RWPE2 (cell line): ENCODE measurements around the gene EFCAB14.
A peak's percentile ranks its signal among the peaks of the same experiment; 100 is the strongest.

ENCODE experiments used
- ATAC-seq: fragments of 200-7000 bp; cut with Tn5 transposase; 3 replicates; pipeline ENCODE4 v1.9.1; 2021; ENCODE audit warnings: low read depth
- DNase-seq: peaks from one replicate; pipeline ENCODE4 v3.0.0-alpha.2; 2020; ENCODE audit warnings: low spot score
- H3K27ac ChIP-seq: fragments of 450-650 bp; 2 replicates; pipeline ENCODE4 v1.5.1; 2017; ENCODE audit warnings: mild to moderate bottlenecking; ENCODE audit not compliant: poor library complexity, severe bottlenecking
- H3K27me3 ChIP-seq: fragments of 250-450 bp; sonication (Bioruptor Pico); 2 replicates; pipeline ENCODE4 v1.5.1; 2021; ENCODE audit warnings: mild to moderate bottlenecking, moderate library complexity; ENCODE audit not compliant: insufficient read depth, poor library complexity, severe bottlenecking
- H3K36me3 ChIP-seq: fragments of 250-450 bp; sonication (Bioruptor Pico); 2 replicates; pipeline ENCODE4 v1.5.1; 2020; ENCODE audit warnings: low read depth, mild to moderate bottlenecking, moderate library complexity
- H3K4me1 ChIP-seq: fragments of 250-450 bp; sonication (Bioruptor Pico); 2 replicates; pipeline ENCODE4 v1.5.1; 2021; ENCODE audit warnings: mild to moderate bottlenecking, moderate library complexity; ENCODE audit not compliant: insufficient read depth, poor library complexity, severe bottlenecking
- H3K4me3 ChIP-seq: fragments of 250-450 bp; sonication (Bioruptor Pico); 2 replicates; pipeline ENCODE4 v1.5.1; 2021; ENCODE audit warnings: mild to moderate bottlenecking, moderate library complexity; ENCODE audit not compliant: severe bottlenecking
- H3K9me3 ChIP-seq: fragments of 250-450 bp; sonication (Bioruptor Pico); 2 replicates; pipeline ENCODE4 v1.5.1; 2021; ENCODE audit warnings: mild to moderate bottlenecking, moderate library complexity; ENCODE audit not compliant: severe bottlenecking
- TF ChIP-seq, protein P1 (sequence below): fragments of 450-650 bp; IDR thresholded peaks from one replicate; pipeline ENCODE4 v1.5.1; 2017; ENCODE audit warnings: mild to moderate bottlenecking, moderate library complexity; ENCODE audit not compliant: poor library complexity, severe bottlenecking

EFCAB14 gene, protein sequence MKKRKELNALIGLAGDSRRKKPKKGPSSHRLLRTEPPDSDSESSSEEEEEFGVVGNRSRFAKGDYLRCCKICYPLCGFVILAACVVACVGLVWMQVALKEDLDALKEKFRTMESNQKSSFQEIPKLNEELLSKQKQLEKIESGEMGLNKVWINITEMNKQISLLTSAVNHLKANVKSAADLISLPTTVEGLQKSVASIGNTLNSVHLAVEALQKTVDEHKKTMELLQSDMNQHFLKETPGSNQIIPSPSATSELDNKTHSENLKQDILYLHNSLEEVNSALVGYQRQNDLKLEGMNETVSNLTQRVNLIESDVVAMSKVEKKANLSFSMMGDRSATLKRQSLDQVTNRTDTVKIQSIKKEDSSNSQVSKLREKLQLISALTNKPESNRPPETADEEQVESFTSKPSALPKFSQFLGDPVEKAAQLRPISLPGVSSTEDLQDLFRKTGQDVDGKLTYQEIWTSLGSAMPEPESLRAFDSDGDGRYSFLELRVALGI

DNA sequence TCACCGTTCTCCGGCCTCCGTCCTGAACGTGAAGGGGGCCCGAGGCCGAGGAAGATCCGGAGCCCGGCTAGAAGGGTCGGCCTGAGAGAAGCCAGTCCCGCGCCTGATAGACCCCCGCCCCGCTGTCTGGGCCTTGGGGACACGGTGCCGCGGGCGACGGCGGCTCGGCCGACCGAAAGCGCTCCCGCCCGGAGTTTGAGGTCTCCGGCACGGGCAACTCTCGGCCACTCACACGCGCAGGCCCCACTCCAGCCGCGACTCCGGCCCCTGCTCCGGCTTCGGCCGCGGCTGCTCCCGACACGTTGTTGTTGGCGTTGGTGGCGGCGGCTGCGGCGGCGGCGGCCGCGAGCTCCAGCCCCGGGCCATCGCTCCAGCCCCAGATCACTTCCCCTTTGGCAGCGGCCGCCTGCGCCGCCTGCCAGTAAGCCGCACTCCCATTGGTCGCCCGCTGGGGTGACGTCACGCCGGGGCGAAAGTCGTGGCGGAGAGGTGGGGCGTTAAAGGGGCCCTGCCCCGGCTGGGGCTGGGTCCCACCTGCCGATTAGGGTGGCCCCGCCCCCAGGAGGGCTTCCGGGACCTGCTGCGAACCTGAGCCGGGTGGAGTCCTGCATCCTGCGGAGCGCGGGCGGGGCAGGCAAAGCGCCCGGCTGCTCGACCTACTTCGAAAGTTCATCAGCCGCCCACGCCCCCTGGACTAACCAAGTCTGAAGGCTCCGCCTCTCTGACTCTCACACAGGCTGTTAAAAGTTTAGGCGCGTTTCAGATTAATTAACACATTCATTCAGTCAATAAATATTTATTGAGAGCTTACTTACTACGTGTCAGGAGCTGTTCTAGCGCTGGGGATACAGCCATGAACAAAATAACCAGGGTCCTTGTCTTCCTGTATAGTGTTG is at the start of gene EFCAB14:
TSS of gene EFCAB14 (minus strand) at position 388 of the 896 bp plus-strand sequence. CDS start 1,027 bp downstream, outside the sequence.
- H3K4me1 ChIP-seq, result peaks cover 18% of the 10 kb centered on the region
- peak within 1 kb of the TSS; percentile 92 for H3K4me3 ChIP-seq
- ATAC-seq, result peak; percentile 98
- DNase-seq, result peak; percentile 96
- H3K36me3 ChIP-seq, result peaks cover 32% of the 10 kb centered on the region
- no peaks in the 10 kb centered on the region for H3K9me3 ChIP-seq
- peak within 1 kb of the TSS; percentile 36 for H3K27ac ChIP-seq
- no peaks in the 10 kb centered on the region for H3K27me3 ChIP-seq
- TF ChIP-seq, protein P1, sequence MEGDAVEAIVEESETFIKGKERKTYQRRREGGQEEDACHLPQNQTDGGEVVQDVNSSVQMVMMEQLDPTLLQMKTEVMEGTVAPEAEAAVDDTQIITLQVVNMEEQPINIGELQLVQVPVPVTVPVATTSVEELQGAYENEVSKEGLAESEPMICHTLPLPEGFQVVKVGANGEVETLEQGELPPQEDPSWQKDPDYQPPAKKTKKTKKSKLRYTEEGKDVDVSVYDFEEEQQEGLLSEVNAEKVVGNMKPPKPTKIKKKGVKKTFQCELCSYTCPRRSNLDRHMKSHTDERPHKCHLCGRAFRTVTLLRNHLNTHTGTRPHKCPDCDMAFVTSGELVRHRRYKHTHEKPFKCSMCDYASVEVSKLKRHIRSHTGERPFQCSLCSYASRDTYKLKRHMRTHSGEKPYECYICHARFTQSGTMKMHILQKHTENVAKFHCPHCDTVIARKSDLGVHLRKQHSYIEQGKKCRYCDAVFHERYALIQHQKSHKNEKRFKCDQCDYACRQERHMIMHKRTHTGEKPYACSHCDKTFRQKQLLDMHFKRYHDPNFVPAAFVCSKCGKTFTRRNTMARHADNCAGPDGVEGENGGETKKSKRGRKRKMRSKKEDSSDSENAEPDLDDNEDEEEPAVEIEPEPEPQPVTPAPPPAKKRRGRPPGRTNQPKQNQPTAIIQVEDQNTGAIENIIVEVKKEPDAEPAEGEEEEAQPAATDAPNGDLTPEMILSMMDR, result no peak

DNA sequence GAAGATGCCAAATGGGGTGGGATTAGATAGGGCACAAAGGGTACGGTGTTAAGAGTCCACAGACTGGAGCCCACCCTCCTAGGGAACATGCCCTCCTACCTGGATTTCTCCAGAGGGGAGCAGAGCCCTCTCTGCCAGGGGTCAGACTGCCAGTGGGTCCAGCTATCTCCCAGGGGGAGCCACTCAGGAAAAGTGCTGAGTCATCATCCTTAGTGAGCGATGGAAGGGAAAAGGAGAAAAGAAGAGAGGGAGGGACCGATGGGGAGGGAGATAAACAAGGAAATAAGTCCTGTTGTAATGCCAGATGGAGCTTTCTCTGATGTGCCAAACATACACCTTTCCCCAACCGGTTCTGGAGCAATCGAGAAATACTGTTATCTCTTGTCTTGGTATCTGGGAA is 49.5 kb upstream of the EFCAB14 start:
- no peak overlapping the region for H3K27ac ChIP-seq
- no peaks in the 10 kb centered on the region for H3K36me3 ChIP-seq
- H3K9me3 ChIP-seq, result peaks cover 1% of the 10 kb centered on the region
- DNase-seq (no peak), ATAC-seq (no peak)
- TF ChIP-seq, protein P1, result no peak
- no peaks in the 10 kb centered on the region for H3K4me1 ChIP-seq
- H3K4me3 ChIP-seq, result no peak overlapping the region
- H3K27me3 ChIP-seq, result no peaks in the 10 kb centered on the region

DNA sequence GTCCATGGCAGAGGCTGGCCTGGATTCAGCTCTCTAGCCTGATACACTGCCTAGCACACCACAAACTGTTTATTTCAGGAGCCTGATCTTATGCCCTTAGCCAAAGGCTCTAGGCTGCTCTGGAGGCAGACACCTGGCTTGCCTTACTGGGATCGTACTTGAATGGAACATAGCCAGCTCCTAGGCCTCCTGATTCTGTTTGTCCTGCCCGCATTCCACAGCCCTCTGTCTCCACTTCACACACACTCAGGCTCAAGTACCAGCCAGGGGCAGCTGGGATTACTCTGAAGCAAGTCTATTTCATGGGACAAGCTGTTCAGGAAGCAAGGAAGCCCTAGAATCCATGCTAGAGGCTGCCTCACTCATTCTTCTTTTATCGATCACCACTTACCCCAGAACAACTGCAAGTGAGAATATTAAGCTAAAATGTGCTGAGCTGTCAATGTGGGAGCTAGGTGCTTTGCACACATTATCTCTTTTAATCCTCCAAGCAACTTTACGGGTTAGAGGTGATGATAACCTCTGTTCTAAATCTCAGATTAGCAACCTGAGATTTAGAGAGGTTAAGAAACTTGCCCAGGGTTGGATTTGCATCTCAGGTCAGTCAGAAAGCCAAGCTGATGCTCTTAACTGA is 48.9 kb upstream of the EFCAB14 start:
- H3K9me3 ChIP-seq, result peaks cover 1% of the 10 kb centered on the region
- no peaks in the 10 kb centered on the region for H3K4me1 ChIP-seq
- no peak overlapping the region for H3K27ac ChIP-seq
- DNase-seq, result no peak
- H3K27me3 ChIP-seq, result no peaks in the 10 kb centered on the region
- ATAC-seq, result no peak
- H3K36me3 ChIP-seq, result no peaks in the 10 kb centered on the region
- TF ChIP-seq, protein P1, result no peak
- H3K4me3 ChIP-seq, result no peak overlapping the region

DNA sequence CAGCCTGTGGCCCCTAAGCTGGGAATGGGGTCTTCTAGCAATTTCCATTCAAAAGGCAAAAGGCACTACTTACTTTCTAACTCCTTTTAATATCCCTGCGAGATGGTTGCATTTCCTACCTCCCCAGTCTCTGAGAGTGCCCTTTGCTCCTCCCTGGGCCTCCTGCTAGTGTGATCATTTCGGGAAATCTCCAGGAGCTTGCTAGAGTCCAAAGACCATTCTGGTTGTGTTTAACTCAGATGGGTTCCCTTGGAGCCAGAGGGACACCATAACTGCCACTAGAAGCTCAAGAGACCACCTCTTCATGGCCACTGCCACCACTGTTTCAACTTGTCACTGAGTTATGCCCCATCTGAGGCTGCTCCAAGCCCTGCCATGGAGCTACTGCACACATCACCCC is 45.5 kb upstream of the EFCAB14 start:
- ATAC-seq, result no peak
- Histone ChIP-seq H3K4me1 (no peaks in the 10 kb centered on the region), H3K4me3 (no peak overlapping the region), H3K27ac (no peak overlapping the region), H3K36me3 (no peaks in the 10 kb centered on the region), H3K9me3 (no peaks in the 10 kb centered on the region), H3K27me3 (no peaks in the 10 kb centered on the region)
- TF ChIP-seq, protein P1, result no peak
- no peak for DNase-seq
